GM12865 (cell line): ENCODE results near the gene FARP2.

ENCODE experiments used
- DNase-seq: peaks from one replicate; pipeline ENCODE4 v3.0.0; 2010; ENCODE audit warnings: low read depth
- H3K4me3 ChIP-seq: 2 replicates; pipeline ENCODE4 v1.5.1; 2011; ENCODE audit warnings: mild to moderate bottlenecking, low read depth, low read length, control low read depth
- CTCF ChIP-seq: IDR thresholded peaks from 2 replicates; pipeline ENCODE4 v1.5.1; 2011; ENCODE audit warnings: low read length, control low read depth, low read depth, inconsistent platforms; ENCODE audit not compliant: insufficient read depth; ENCODE audit errors: missing control alignments

Gene FARP2

GRCh38 chr2:241325257-241325656 is 30.8 kb upstream of the FARP2 start:
- TF ChIP-seq CTCF = no peak
- no peak overlapping the region for H3K4me3 ChIP-seq
- DNase-seq = no peak

GRCh38 chr2:241329669-241330615 is 26.1 kb upstream of the FARP2 start:
- H3K4me3 ChIP-seq = no peak overlapping the region
- DNase-seq = no peak
- TF ChIP-seq CTCF = no peak

- TF ChIP-seq CTCF = no peak
- H3K4me3 ChIP-seq = no peak overlapping the region
- DNase-seq = no peak
Measured at GRCh38 chr2:241330616-241330981, 25.5 kb upstream of the FARP2 start.

- TF ChIP-seq CTCF = no peak
- H3K4me3 ChIP-seq = no peak overlapping the region
- DNase-seq = no peak
Measured at GRCh38 chr2:241334813-241335212, 21.3 kb upstream of the FARP2 start.

- no peak overlapping the region for H3K4me3 ChIP-seq
- no peak for DNase-seq
Measured at GRCh38 chr2:241339839-241340630, 16.1 kb upstream of the FARP2 start.

GRCh38 chr2:241340631-241341163 is 15.4 kb upstream of the FARP2 start:
- TF ChIP-seq CTCF = no peak
- DNase-seq = no peak
- H3K4me3 ChIP-seq = no peak overlapping the region

More at GRCh38 chr2:241339839-241340630, 16.1 kb upstream of the FARP2 start:
- TF ChIP-seq CTCF = no peak
